ENCODE data around the gene KLHL25. TPM values are rescaled to one million over a fixed set of nuclear protein-coding genes. Genes with fewer than 3 reads are reported as not detected.

KLHL25 gene
- total RNA-seq, 2 donors from 2014 or later: 15.0 to 18.1 TPM

- no peaks in the 10 kb centered on the region for H3K9me3 ChIP-seq
- ATAC-seq (ENCODE audit: insufficient number of reproducible peaks, low FRiP score, low read depth) (no peak), DNase-seq (ENCODE audit: low spot score) (no peak)
- TF ChIP-seq CTCF (IDR thresholded peaks at IDR 0.05): no peak
- no peaks in the 10 kb centered on the region for H3K36me3 ChIP-seq
- no peak overlapping the region for H3K27ac ChIP-seq
- H3K4me3 ChIP-seq: no peak overlapping the region
- H3K4me1 ChIP-seq (ENCODE audit: control insufficient read depth in 1 of 2, low read depth in 2 of 2): peaks cover 4 to 19% of the 10 kb centered on the region in 2 donors
- no peaks in the 10 kb centered on the region for H3K27me3 ChIP-seq (replicated peaks; ENCODE audit: insufficient read depth)
Measured at GRCh38 chr15:85757939-85758654, 36.6 kb downstream of the KLHL25 start.

- H3K36me3 ChIP-seq: no peaks in the 10 kb centered on the region
- no peak overlapping the region for H3K27ac ChIP-seq
- TF ChIP-seq CTCF (IDR thresholded peaks at IDR 0.05): no peak
- no peaks in the 10 kb centered on the region for H3K9me3 ChIP-seq
- ATAC-seq (ENCODE audit: insufficient number of reproducible peaks, low FRiP score, low read depth) (no peak), DNase-seq (ENCODE audit: low spot score) (no peak)
- H3K4me3 ChIP-seq: no peak overlapping the region
- peaks cover 0 to 16% of the 10 kb centered on the region in 2 donors for H3K4me1 ChIP-seq (ENCODE audit: control insufficient read depth in 1 of 2, low read depth in 2 of 2)
- H3K27me3 ChIP-seq (replicated peaks; ENCODE audit: insufficient read depth): no peaks in the 10 kb centered on the region
Measured at GRCh38 chr15:85757073-85757938, 37.4 kb downstream of the KLHL25 start.

- TF ChIP-seq CTCF (IDR thresholded peaks at IDR 0.05): no peak
- H3K27me3 ChIP-seq (replicated peaks; ENCODE audit: insufficient read depth): no peaks in the 10 kb centered on the region
- H3K4me1 ChIP-seq (ENCODE audit: control insufficient read depth in 1 of 2, low read depth in 2 of 2): peaks cover 0 to 16% of the 10 kb centered on the region in 2 donors
- DNase-seq (ENCODE audit: low spot score) (no peak), ATAC-seq (ENCODE audit: insufficient number of reproducible peaks, low FRiP score, low read depth) (no peak)
- H3K9me3 ChIP-seq: no peaks in the 10 kb centered on the region
- H3K27ac ChIP-seq: no peak overlapping the region
- no peaks in the 10 kb centered on the region for H3K36me3 ChIP-seq
- H3K4me3 ChIP-seq: no peak overlapping the region
Measured at GRCh38 chr15:85756411-85757072, 38.2 kb downstream of the KLHL25 start.

- no peaks in the 10 kb centered on the region for H3K9me3 ChIP-seq
- TF ChIP-seq CTCF (IDR thresholded peaks at IDR 0.05): no peak
- H3K27me3 ChIP-seq (replicated peaks; ENCODE audit: insufficient read depth): no peaks in the 10 kb centered on the region
- H3K4me3 ChIP-seq: no peak overlapping the region
- H3K4me1 ChIP-seq (ENCODE audit: control insufficient read depth in 1 of 2, low read depth in 2 of 2): peaks cover 0 to 22% of the 10 kb centered on the region in 2 donors
- H3K27ac ChIP-seq: no peak overlapping the region
- no peak for DNase-seq (ENCODE audit: low spot score)
- no peak for ATAC-seq (ENCODE audit: insufficient number of reproducible peaks, low FRiP score, low read depth)
- H3K36me3 ChIP-seq: no peaks in the 10 kb centered on the region
Measured at GRCh38 chr15:85755942-85756341, 38.8 kb downstream of the KLHL25 start.

GRCh38 chr15:85755471-85755870 lies 39.3 kb downstream of the KLHL25 start:
- no peaks in the 10 kb centered on the region for H3K9me3 ChIP-seq
- TF ChIP-seq CTCF (IDR thresholded peaks at IDR 0.05): no peak
- no peak overlapping the region for H3K27ac ChIP-seq
- no peak overlapping the region for H3K4me3 ChIP-seq
- DNase-seq (ENCODE audit: low spot score): no peak
- peaks cover 0 to 27% of the 10 kb centered on the region in 2 donors for H3K4me1 ChIP-seq (ENCODE audit: control insufficient read depth in 1 of 2, low read depth in 2 of 2)
- H3K36me3 ChIP-seq: no peaks in the 10 kb centered on the region
- no peaks in the 10 kb centered on the region for H3K27me3 ChIP-seq (replicated peaks; ENCODE audit: insufficient read depth)
- ATAC-seq (ENCODE audit: insufficient number of reproducible peaks, low FRiP score, low read depth): no peak

All from thoracic aorta (tissue), 2 donors.